ENCODE measurements around the gene NEK2. TPM values are rescaled to one million over a fixed set of nuclear protein-coding genes. Genes with fewer than 3 reads are reported as not detected.

Gene NEK2
- total RNA-seq, 1 experiment from 2014 or later = 17.6 TPM

DNA sequence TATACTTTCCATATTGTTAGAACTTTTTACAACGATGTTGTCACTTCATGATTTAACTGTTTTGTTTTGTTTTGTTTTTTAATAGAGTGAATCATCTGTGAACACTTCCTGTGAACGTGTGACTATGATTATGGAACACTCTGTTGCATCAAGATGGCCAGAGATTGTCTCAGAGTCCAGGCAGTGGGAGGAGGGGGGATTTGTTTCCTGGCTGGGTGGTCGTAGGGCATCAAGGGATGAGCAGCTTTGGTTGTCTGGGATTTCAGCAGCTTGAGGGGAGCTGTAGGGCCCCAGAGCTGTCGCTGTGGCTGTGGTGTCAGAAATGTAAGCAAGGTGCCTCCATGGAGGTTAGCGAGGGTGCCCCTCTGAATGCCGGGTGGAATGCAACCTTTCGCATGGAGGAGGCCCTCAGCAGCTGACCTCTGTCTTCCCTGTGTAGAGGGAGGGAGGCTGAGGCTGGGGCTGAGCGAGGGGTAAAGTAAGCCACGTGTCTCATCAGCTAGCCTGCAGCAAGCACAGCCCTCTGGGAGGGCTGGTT is 21.4 kb downstream of the NEK2 start:
- H2BK120ac ChIP-seq (ENCODE audit: low read depth, low read length, poor library complexity, severe bottlenecking) = no peak overlapping the region
- H2AFZ ChIP-seq (ENCODE audit: low read length) = no peak overlapping the region
- no peaks in the 10 kb centered on the region for H3K27me3 ChIP-seq (ENCODE audit: insufficient read depth, low read length)
- Mint-ChIP-seq H3K27ac (no peak overlapping the region), H3K4me1 (peaks cover 6 to 22% of the 10 kb centered on the region in 2 experiments), H3K27me3 (ENCODE audit: low read depth) (peaks cover 5% of the 10 kb centered on the region; the same call in 1 of the 2 replicates), H3K36me3 (ENCODE audit: insufficient read depth in 1 of 3, low read depth in 3 of 3) (no peaks in the 10 kb centered on the region), H3K4me3 (no peak overlapping the region), H3K9me3 (no peaks in the 10 kb centered on the region)
- H3K23ac ChIP-seq (ENCODE audit: insufficient read length, low read depth, low read length) = no peak overlapping the region
- H3K4me2 ChIP-seq (ENCODE audit: insufficient read depth, insufficient read length, low read length) = no peak overlapping the region
- no CpG with 5 or more reads among the region's 9 CpGs for WGBS (ENCODE audit: extremely low coverage, insufficient read length, low lambda C conversion rate)
- no peak overlapping the region for H2BK5ac ChIP-seq (ENCODE audit: insufficient read length, low read length)
- TF ChIP-seq, protein P1, sequence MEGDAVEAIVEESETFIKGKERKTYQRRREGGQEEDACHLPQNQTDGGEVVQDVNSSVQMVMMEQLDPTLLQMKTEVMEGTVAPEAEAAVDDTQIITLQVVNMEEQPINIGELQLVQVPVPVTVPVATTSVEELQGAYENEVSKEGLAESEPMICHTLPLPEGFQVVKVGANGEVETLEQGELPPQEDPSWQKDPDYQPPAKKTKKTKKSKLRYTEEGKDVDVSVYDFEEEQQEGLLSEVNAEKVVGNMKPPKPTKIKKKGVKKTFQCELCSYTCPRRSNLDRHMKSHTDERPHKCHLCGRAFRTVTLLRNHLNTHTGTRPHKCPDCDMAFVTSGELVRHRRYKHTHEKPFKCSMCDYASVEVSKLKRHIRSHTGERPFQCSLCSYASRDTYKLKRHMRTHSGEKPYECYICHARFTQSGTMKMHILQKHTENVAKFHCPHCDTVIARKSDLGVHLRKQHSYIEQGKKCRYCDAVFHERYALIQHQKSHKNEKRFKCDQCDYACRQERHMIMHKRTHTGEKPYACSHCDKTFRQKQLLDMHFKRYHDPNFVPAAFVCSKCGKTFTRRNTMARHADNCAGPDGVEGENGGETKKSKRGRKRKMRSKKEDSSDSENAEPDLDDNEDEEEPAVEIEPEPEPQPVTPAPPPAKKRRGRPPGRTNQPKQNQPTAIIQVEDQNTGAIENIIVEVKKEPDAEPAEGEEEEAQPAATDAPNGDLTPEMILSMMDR (conservative IDR thresholded peaks at IDR 0.05) = no peak
- H4K20me1 ChIP-seq (ENCODE audit: control insufficient read depth, insufficient read depth, insufficient read length) = no peaks in the 10 kb centered on the region
- H3K79me2 ChIP-seq (ENCODE audit: insufficient read depth, low read length) = no peaks in the 10 kb centered on the region
- H3K4me1 ChIP-seq (ENCODE audit: insufficient read depth, low read length) = no peaks in the 10 kb centered on the region
- no peak for DNase-seq
- H3K9ac ChIP-seq (ENCODE audit: extremely low read depth, insufficient read length, low read length) = no peak overlapping the region
- H3K23me2 ChIP-seq (ENCODE audit: insufficient read length, low read depth, low read length, poor library complexity, severe bottlenecking) = no peaks in the 10 kb centered on the region
- no peak overlapping the region for H2BK20ac ChIP-seq (ENCODE audit: low read depth, low read length, poor library complexity, severe bottlenecking)
- H2AK5ac ChIP-seq (ENCODE audit: insufficient read length, low read length) = no peak overlapping the region
- no peaks in the 10 kb centered on the region for H3K79me1 ChIP-seq (ENCODE audit: insufficient read depth, low read depth, low read length, poor library complexity, severe bottlenecking)
- H2BK12ac ChIP-seq (ENCODE audit: insufficient read length, low read depth, low read length) = no peak overlapping the region
- no peak overlapping the region for H3K18ac ChIP-seq (ENCODE audit: insufficient read length, low read depth, low read length)
- no peak overlapping the region for H4K8ac ChIP-seq (replicated peaks; ENCODE audit: insufficient read length, low read depth, low read length)
- H4K5ac ChIP-seq (ENCODE audit: insufficient read length, low read depth, low read length) = no peak overlapping the region
- H3K4ac ChIP-seq (ENCODE audit: low read depth, low read length) = no peak overlapping the region
- no peak overlapping the region for H4K91ac ChIP-seq (ENCODE audit: insufficient read length, low read depth, low read length)
- no peak overlapping the region for H3K27ac ChIP-seq (ENCODE audit: insufficient read length, low read depth, low read length)
- no peak overlapping the region for H3K56ac ChIP-seq (ENCODE audit: insufficient read length, low read depth, low read length)
- no peak overlapping the region for H3T11ph ChIP-seq (ENCODE audit: low read length)
- H2BK15ac ChIP-seq (ENCODE audit: low read depth, low read length) = no peak overlapping the region
- H3K9me3 ChIP-seq (ENCODE audit: control insufficient read depth, low read depth, low read length) = no peaks in the 10 kb centered on the region
- H3K14ac ChIP-seq (ENCODE audit: insufficient read depth, low read length) = no peak overlapping the region
